Measurements from ENCODE around the gene GGACT. TPM values are rescaled to one million over a fixed set of nuclear protein-coding genes. Genes with fewer than 3 reads are reported as not detected.

GGACT gene
- total RNA-seq, 1 experiment from 2014 or later, result 2.5 TPM

DNA sequence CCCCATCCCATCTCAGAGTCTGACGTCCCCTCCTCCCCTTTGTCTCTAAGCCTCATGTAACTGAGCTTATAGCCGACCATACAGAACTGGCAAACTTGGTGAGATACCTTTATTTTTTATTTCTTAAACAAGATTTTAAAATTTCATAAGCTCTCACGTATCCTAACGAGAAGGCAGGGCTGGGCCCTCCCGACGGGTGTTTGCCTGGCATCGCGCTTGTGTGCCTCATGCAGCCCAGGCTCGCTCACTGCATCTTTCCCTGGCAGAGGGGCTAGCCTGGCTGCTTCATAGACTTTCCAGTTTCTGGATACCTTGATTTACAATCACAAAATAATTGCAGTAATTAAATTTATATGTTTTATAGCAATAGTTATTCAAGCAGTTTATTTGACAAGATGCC lies 69.0 kb downstream of the GGACT start:
- CTCF ChIA-PET, result no interaction called here
- DNase-seq (ENCODE audit: low read depth, low spot score) (no peak), ATAC-seq (no peak)
- Histone ChIP-seq H3K27me3 (ENCODE audit: control insufficient read depth, insufficient read depth, low read length) (no peaks in the 10 kb centered on the region), H3K4me1 (ENCODE audit: control insufficient read depth, insufficient read depth, low read length) (peaks cover 1% of the 10 kb centered on the region; the same call in 1 of the 2 replicates), H3K27ac (ENCODE audit: low read length) (no peak overlapping the region), H3K36me3 (ENCODE audit: control insufficient read depth, insufficient read depth, low read length) (no peaks in the 10 kb centered on the region; the same call in 1 of the 2 replicates), H3K4me3 (ENCODE audit: low read depth in 2 of 2, low read length in 2 of 2) (no peak overlapping the region), H3K9me3 (ENCODE audit: control insufficient read depth, insufficient read depth, low read depth, low read length) (no peaks in the 10 kb centered on the region)
- BruUV-seq (replicated peaks), result no TSS peak
- in situ Hi-C loops (cut with HindIII; ENCODE audit: low pct_unique_long_range_greater_than_20kb, low sequenced_read_pairs), result no loop called here
- TF ChIP-seq SIN3A (IDR thresholded peaks at IDR 0.05; ENCODE audit: borderline replicate concordance, insufficient read depth, low read depth, low read length) (no peak), POLR2AphosphoS5 (IDR thresholded peaks at IDR 0.05; ENCODE audit: low read depth, low read length) (no peak)
- TF ChIP-seq, protein P1, sequence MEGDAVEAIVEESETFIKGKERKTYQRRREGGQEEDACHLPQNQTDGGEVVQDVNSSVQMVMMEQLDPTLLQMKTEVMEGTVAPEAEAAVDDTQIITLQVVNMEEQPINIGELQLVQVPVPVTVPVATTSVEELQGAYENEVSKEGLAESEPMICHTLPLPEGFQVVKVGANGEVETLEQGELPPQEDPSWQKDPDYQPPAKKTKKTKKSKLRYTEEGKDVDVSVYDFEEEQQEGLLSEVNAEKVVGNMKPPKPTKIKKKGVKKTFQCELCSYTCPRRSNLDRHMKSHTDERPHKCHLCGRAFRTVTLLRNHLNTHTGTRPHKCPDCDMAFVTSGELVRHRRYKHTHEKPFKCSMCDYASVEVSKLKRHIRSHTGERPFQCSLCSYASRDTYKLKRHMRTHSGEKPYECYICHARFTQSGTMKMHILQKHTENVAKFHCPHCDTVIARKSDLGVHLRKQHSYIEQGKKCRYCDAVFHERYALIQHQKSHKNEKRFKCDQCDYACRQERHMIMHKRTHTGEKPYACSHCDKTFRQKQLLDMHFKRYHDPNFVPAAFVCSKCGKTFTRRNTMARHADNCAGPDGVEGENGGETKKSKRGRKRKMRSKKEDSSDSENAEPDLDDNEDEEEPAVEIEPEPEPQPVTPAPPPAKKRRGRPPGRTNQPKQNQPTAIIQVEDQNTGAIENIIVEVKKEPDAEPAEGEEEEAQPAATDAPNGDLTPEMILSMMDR (IDR thresholded peaks at IDR 0.05), result no peak
- intact Hi-C loops (cut with micrococcal nuclease; ENCODE audit: unreplicated experiment), result loop anchor here (10.0 kb wide), 2 partner anchors 265 to 865 kb away; no protein-coding TSS in a partner anchor
- POLR2A ChIA-PET, result no interaction called here

DNA sequence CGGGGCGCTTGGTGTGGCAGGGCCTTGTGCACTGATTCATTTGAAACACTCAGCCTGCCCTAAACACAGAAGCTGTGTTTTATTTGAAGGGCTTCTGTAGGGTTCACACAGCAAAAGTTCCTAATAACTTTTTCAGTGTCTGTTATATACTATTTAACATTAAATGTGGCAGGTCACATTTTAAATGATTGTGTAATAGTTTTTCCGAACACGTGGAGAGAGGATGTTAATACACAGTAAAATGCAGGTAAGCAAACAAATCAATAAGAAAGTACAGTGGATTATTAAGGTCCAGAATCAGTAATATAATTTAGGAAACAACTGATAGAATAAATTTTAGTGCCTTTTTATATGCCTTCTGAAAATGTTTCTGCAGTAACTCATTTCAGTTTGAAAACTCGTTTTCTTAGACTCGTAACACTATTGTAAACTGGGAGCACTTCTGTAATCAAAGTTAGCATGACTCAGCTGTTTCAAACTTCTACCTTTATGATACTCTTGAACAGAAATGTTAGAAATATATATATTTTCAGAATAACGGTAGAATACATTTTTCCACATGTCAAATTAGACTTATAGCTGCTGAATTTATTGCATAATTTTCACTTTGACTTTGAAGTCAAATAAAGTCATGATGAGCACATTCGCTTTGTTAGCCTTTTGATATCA lies 70.1 kb downstream of the GGACT start:
- no peaks in the 10 kb centered on the region; the same call in 1 of the 2 replicates for H3K36me3 ChIP-seq (ENCODE audit: control insufficient read depth, insufficient read depth, low read length)
- intact Hi-C loops (cut with micrococcal nuclease; ENCODE audit: unreplicated experiment) (loop anchor here (10.0 kb wide), 2 partner anchors 264 to 864 kb away; no protein-coding TSS in a partner anchor), in situ Hi-C loops (cut with HindIII; ENCODE audit: low pct_unique_long_range_greater_than_20kb, low sequenced_read_pairs) (no loop called here)
- H3K9me3 ChIP-seq (ENCODE audit: control insufficient read depth, insufficient read depth, low read depth, low read length), result no peaks in the 10 kb centered on the region
- TF ChIP-seq POLR2AphosphoS5 (IDR thresholded peaks at IDR 0.05; ENCODE audit: low read depth, low read length), result no peak
- TF ChIP-seq, protein P2, sequence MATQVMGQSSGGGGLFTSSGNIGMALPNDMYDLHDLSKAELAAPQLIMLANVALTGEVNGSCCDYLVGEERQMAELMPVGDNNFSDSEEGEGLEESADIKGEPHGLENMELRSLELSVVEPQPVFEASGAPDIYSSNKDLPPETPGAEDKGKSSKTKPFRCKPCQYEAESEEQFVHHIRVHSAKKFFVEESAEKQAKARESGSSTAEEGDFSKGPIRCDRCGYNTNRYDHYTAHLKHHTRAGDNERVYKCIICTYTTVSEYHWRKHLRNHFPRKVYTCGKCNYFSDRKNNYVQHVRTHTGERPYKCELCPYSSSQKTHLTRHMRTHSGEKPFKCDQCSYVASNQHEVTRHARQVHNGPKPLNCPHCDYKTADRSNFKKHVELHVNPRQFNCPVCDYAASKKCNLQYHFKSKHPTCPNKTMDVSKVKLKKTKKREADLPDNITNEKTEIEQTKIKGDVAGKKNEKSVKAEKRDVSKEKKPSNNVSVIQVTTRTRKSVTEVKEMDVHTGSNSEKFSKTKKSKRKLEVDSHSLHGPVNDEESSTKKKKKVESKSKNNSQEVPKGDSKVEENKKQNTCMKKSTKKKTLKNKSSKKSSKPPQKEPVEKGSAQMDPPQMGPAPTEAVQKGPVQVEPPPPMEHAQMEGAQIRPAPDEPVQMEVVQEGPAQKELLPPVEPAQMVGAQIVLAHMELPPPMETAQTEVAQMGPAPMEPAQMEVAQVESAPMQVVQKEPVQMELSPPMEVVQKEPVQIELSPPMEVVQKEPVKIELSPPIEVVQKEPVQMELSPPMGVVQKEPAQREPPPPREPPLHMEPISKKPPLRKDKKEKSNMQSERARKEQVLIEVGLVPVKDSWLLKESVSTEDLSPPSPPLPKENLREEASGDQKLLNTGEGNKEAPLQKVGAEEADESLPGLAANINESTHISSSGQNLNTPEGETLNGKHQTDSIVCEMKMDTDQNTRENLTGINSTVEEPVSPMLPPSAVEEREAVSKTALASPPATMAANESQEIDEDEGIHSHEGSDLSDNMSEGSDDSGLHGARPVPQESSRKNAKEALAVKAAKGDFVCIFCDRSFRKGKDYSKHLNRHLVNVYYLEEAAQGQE (IDR thresholded peaks at IDR 0.05; ENCODE audit: insufficient read depth in 1 of 2, low read depth in 2 of 2, low read length in 1 of 2), result no peak
- TF ChIP-seq TCF7L2 (IDR thresholded peaks at IDR 0.05; ENCODE audit: low read depth, low read length), result no peak
- TF ChIP-seq, protein P1 (IDR thresholded peaks at IDR 0.05), result no peak
- no peak for TF ChIP-seq SIN3A (IDR thresholded peaks at IDR 0.05; ENCODE audit: borderline replicate concordance, insufficient read depth, low read depth, low read length)
- no peak overlapping the region for H3K4me3 ChIP-seq (ENCODE audit: low read depth in 2 of 2, low read length in 2 of 2)
- ATAC-seq (no peak), DNase-seq (ENCODE audit: low read depth, low spot score) (no peak)
- no TSS peak for BruUV-seq (replicated peaks)
- no peak overlapping the region for H3K27ac ChIP-seq (ENCODE audit: low read length)
- H3K27me3 ChIP-seq (ENCODE audit: control insufficient read depth, insufficient read depth, low read length), result no peaks in the 10 kb centered on the region
- peaks cover 12% of the 10 kb centered on the region for H3K4me1 ChIP-seq (ENCODE audit: control insufficient read depth, insufficient read depth, low read length)
- ChIA-PET CTCF (no interaction called here), POLR2A (no interaction called here)

All from Panc1 (cell line).